MM.1S (cell line): ENCODE measurements around the gene GOLGA6A.

Experiments
- DNase-seq: peaks from one replicate; pipeline ENCODE4 v3.0.0-alpha.2; 2015
- H2AFZ ChIP-seq: fragments of 300-600 bp; sonication (generic); 2 replicates; pipeline ENCODE4 v1.6.0; 2016; ENCODE audit warnings: antibody characterized with exemption, low read length
- H3F3A ChIP-seq: fragments of 300-600 bp; sonication (generic); 2 replicates; pipeline ENCODE4 v1.6.1; 2016; ENCODE audit warnings: mild to moderate bottlenecking, antibody characterized with exemption, low read length, moderate library complexity, mixed read lengths; ENCODE audit not compliant: insufficient read depth
- H3K27ac ChIP-seq: fragments of 300-600 bp; sonication (generic); 2 replicates; pipeline ENCODE4 v1.5.1; 2016; ENCODE audit warnings: mild to moderate bottlenecking, low read length
- H3K27me3 ChIP-seq: fragments of 300-600 bp; sonication (generic); replicated peaks from 2 replicates; pipeline ENCODE4 v1.6.0; 2016; ENCODE audit warnings: low read length; ENCODE audit not compliant: insufficient read depth
- H3K36me3 ChIP-seq: fragments of 300-600 bp; sonication (generic); replicated peaks from 2 replicates; pipeline ENCODE4 v1.6.1; 2016; ENCODE audit warnings: mild to moderate bottlenecking, low read length, mixed read lengths; ENCODE audit not compliant: insufficient read depth
- H3K4me1 ChIP-seq: fragments of 300-600 bp; sonication (generic); 2 replicates; pipeline ENCODE4 v1.6.1; 2016; ENCODE audit warnings: low read length, mixed read lengths
- H3K4me2 ChIP-seq: fragments of 300-600 bp; sonication (generic); 2 replicates; pipeline ENCODE4 v1.6.0; 2016; ENCODE audit warnings: low read depth, low read length
- H3K4me3 ChIP-seq: fragments of 300-600 bp; sonication (generic); 2 replicates; pipeline ENCODE4 v1.5.1; 2016; ENCODE audit warnings: low read length, mixed read lengths
- H3K79me2 ChIP-seq: fragments of 300-600 bp; sonication (generic); 2 replicates; pipeline ENCODE4 v1.6.1; 2016; ENCODE audit warnings: mixed run types, low read length, mixed read lengths
- H3K9ac ChIP-seq: fragments of 300-600 bp; sonication (generic); 2 replicates; pipeline ENCODE4 v1.6.1; 2016; ENCODE audit warnings: low read length, mixed read lengths
- H3K9me2 ChIP-seq: fragments of 300-600 bp; sonication (generic); replicated peaks from 2 replicates; pipeline ENCODE4 v1.6.1; 2016; ENCODE audit warnings: mild to moderate bottlenecking, low read length, mixed read lengths; ENCODE audit not compliant: insufficient read depth
- H3K9me3 ChIP-seq: fragments of 300-600 bp; sonication (generic); replicated peaks from 2 replicates; pipeline ENCODE4 v1.6.1; 2016; ENCODE audit warnings: mild to moderate bottlenecking, low read length, mixed read lengths; ENCODE audit not compliant: insufficient read depth
- H4K20me1 ChIP-seq: fragments of 300-600 bp; sonication (generic); 2 replicates; pipeline ENCODE4 v1.6.1; 2016; ENCODE audit warnings: mild to moderate bottlenecking, low read length, moderate library complexity, mixed read lengths; ENCODE audit not compliant: insufficient read depth
- EZH2 ChIP-seq: fragments of 300-600 bp; sonication (generic); optimal IDR thresholded peaks from 2 replicates; pipeline ENCODE3; 2017; ENCODE audit warnings: low read depth, mild to moderate bottlenecking, antibody characterized with exemption, low read length, mixed read lengths
- EZH2phosphoT487 ChIP-seq: fragments of 300-600 bp; sonication (generic); IDR thresholded peaks from 2 replicates; pipeline ENCODE4 v1.6.1; 2018; ENCODE audit warnings: antibody characterized with exemption, low read length
- TF ChIP-seq, protein P1 (sequence below): fragments of 300-600 bp; sonication (generic); IDR thresholded peaks from 2 replicates; pipeline ENCODE4 v1.5.1; 2016; ENCODE audit warnings: antibody characterized with exemption, low read length, mixed read lengths

Gene GOLGA6A

DNA sequence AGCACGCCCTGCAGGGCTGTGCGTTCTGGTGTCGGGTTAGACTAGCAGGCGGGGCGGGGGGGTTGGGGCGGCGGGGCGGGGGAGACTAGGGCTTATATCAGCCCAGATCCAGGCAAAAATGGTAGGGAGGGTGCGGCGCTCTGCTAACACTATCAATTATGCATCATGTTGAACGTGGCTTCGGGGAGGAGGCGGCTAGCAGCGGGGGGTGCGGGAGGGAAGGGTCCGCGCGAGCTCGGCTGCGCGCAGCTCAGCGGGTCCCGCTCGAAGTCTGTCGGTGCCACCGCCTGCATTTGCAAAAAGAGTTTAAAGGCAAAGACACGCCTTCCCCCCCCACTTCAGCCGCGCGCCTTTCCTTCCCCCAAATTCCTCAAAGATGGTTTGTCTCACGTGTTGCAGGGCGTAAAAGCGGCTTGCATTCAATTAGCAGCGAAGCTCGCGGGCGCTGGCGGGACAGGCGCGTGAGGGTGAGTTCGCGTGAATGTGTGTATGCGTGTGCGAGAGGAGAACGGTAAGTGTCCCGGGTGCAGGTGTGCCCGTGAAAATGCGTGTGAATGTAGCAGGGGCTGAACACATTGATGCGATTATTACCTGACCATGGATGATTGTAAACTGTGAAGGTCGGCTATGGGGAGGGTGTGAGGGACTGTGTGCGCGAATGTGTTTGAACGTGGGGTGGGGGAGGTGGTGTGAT, 48.0 kb upstream of the GOLGA6A start, which contains the start of gene ISLR2:
TSS of gene ISLR2 (plus strand) at position 432 of the 694 bp plus-strand sequence. CDS start 2,169 bp downstream, outside the sequence.
- Histone ChIP-seq H3F3A (no peaks in the 10 kb centered on the region), H3K9me3 (no peaks in the 10 kb centered on the region), H3K4me2 (no peak within 1 kb of the TSS), H3K4me3 (no peak within 1 kb of the TSS), H3K36me3 (no peaks in the 10 kb centered on the region), H3K27me3 (peaks cover 63% of the 10 kb centered on the region), H3K27ac (no peak within 1 kb of the TSS), H4K20me1 (no peaks in the 10 kb centered on the region), H2AFZ (no peak within 1 kb of the TSS), H3K9ac (no peak within 1 kb of the TSS), H3K9me2 (no peaks in the 10 kb centered on the region), H3K4me1 (no peaks in the 10 kb centered on the region), H3K79me2 (no peaks in the 10 kb centered on the region)
- no peak for DNase-seq
- TF ChIP-seq, protein P1, sequence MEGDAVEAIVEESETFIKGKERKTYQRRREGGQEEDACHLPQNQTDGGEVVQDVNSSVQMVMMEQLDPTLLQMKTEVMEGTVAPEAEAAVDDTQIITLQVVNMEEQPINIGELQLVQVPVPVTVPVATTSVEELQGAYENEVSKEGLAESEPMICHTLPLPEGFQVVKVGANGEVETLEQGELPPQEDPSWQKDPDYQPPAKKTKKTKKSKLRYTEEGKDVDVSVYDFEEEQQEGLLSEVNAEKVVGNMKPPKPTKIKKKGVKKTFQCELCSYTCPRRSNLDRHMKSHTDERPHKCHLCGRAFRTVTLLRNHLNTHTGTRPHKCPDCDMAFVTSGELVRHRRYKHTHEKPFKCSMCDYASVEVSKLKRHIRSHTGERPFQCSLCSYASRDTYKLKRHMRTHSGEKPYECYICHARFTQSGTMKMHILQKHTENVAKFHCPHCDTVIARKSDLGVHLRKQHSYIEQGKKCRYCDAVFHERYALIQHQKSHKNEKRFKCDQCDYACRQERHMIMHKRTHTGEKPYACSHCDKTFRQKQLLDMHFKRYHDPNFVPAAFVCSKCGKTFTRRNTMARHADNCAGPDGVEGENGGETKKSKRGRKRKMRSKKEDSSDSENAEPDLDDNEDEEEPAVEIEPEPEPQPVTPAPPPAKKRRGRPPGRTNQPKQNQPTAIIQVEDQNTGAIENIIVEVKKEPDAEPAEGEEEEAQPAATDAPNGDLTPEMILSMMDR: no peak
- TF ChIP-seq EZH2: peak; percentile 83
- TF ChIP-seq EZH2phosphoT487: no peak

DNA sequence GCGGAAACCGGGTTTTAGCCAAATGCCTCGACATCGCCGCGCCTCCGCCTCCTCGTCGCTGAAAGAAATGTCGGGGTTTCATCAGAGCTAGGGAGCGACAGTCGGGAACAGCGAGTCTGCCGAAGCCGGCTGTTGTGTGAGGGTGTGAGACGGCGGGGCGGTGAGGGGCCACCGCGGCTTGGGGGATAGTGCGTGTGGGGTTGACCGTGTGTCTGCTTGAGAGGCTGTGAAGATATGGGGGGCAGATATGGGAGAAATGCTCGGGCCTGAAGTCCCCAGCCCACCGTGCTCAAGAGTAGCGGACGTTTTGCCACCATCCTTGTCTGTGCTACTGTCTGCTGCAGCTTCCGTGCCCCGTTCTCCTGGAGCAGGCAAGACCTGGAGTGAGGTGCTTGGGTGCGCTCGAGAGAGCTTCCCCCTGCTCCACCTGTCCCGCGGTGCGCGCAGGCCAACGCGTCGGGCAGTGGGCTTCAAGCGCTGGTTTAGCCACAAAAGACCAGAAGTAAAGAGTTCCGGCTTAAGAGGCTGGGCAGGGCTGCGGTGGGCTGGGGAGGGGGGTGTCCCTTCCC, 47.3 kb upstream of the GOLGA6A start:
- H3K79me2 ChIP-seq: no peaks in the 10 kb centered on the region
- H3K36me3 ChIP-seq: no peaks in the 10 kb centered on the region
- no peaks in the 10 kb centered on the region for H4K20me1 ChIP-seq
- H3K4me2 ChIP-seq: no peak overlapping the region
- no peak overlapping the region for H2AFZ ChIP-seq
- no peaks in the 10 kb centered on the region for H3K4me1 ChIP-seq
- TF ChIP-seq EZH2 (peak; percentile 83), EZH2phosphoT487 (no peak)
- TF ChIP-seq, protein P1: no peak
- DNase-seq: no peak
- H3K27ac ChIP-seq: no peak overlapping the region
- no peaks in the 10 kb centered on the region for H3K9me3 ChIP-seq
- no peaks in the 10 kb centered on the region for H3F3A ChIP-seq
- peaks cover 69% of the 10 kb centered on the region for H3K27me3 ChIP-seq
- no peaks in the 10 kb centered on the region for H3K9me2 ChIP-seq
- H3K4me3 ChIP-seq: no peak overlapping the region
- H3K9ac ChIP-seq: no peak overlapping the region

DNA sequence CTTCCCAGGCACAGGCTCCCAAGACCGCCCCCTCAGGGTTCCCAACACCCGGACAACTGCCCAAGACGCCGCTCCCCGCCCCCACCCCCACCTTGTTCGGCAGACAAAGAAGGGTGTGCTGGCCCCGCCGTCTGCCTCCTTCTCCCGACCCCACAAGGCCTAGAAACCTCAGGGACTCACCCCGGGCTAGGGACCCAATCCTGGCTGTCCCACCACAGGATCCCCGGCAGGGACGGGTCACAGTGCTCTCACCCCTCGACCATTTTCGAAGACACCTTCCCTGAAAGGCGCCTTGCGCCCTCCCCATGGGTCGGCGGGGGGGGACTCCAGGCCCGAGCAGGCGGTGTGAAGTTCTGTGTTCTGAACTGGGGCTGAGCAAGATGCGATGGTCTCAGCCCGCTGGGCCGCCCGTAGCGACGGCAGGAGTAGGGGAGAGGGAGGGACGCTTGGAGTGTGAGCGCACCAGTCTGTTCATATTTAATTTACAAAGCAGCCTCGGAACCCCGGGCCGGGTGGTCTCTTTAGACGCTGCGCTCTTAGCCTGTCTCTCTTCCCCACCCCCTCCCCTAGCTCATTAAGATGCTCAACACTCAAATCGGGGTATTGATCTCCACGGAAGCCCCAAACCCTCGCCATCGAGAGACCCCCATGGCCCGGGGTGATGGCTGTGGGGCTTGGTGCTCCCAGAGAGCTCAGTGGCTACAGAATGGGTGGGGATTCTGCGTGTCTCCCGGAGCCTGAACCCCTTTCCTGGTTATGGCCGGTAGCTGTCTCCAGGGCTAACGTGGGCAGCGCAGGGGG, 46.6 kb upstream of the GOLGA6A start:
- no peak for DNase-seq
- Histone ChIP-seq H2AFZ (no peak overlapping the region), H3K9me3 (no peaks in the 10 kb centered on the region), H3K9ac (no peak overlapping the region), H3K4me1 (no peaks in the 10 kb centered on the region), H4K20me1 (no peaks in the 10 kb centered on the region), H3K79me2 (no peaks in the 10 kb centered on the region), H3K27me3 (peaks cover 76% of the 10 kb centered on the region), H3K27ac (no peak overlapping the region), H3K4me3 (no peak overlapping the region), H3K36me3 (no peaks in the 10 kb centered on the region), H3K4me2 (no peak overlapping the region), H3K9me2 (no peaks in the 10 kb centered on the region), H3F3A (no peaks in the 10 kb centered on the region)
- TF ChIP-seq, protein P1: no peak
- TF ChIP-seq EZH2phosphoT487 (no peak), EZH2 (no peak)
